ENCODE data around the gene NDOR1.
"Not testable (repeated sequence)": the region's sequence is repeated elsewhere in the genome, so short reads cannot be mapped to it uniquely, and the experiment has no call there.

Gene NDOR1

GRCh38 chr9:137233143-137233980 lies 27.9 kb downstream of the NDOR1 start:
- no peak for ATAC-seq

- no peak for ATAC-seq
Measured at GRCh38 chr9:137234055-137234697, 28.7 kb downstream of the NDOR1 start.

- ATAC-seq: no peak
Measured at GRCh38 chr9:137234758-137235423, 29.4 kb downstream of the NDOR1 start.

GRCh38 chr9:137235424-137236237 lies 30.1 kb downstream of the NDOR1 start:
- no peak for ATAC-seq

- ATAC-seq: peak; percentile 25 to 27
Measured at GRCh38 chr9:137236238-137236935, 30.9 kb downstream of the NDOR1 start.

- ATAC-seq: no peak
Measured at GRCh38 chr9:137236936-137237421, 31.5 kb downstream of the NDOR1 start.

GRCh38 chr9:137237759-137238726 lies 32.5 kb downstream of the NDOR1 start:
- ATAC-seq: no peak

- ATAC-seq: not testable (repeated sequence)
Measured at GRCh38 chr9:137239541-137240200, 34.2 kb downstream of the NDOR1 start.

- peak; percentile 21 to 31 for ATAC-seq
Measured at GRCh38 chr9:137240318-137240840, 34.9 kb downstream of the NDOR1 start.

GRCh38 chr9:137240841-137241489 lies 35.5 kb downstream of the NDOR1 start, which contains the start of gene TUBB4B:
Gene TUBB4B (plus strand): TSS chr9:137241287. CDS start chr9:137241361, 74 bp downstream.
- ATAC-seq: peak; percentile 85 to 86

- peak; percentile 17 to 21 for ATAC-seq
Measured at GRCh38 chr9:137241490-137242268, 36.2 kb downstream of the NDOR1 start.

- no peak for ATAC-seq
Measured at GRCh38 chr9:137242269-137243203, 37.0 kb downstream of the NDOR1 start.

GRCh38 chr9:137243266-137243625 lies 37.7 kb downstream of the NDOR1 start:
- not testable (repeated sequence) for ATAC-seq

GRCh38 chr9:137243626-137244485 lies 38.4 kb downstream of the NDOR1 start:
- ATAC-seq: no peak

GRCh38 chr9:137244486-137245449 lies 39.3 kb downstream of the NDOR1 start:
- ATAC-seq: no peak
